Endothelial cell of umbilical vein (primary cell): ENCODE results near the gene FBXW11.

Experiments used
- CTCF ChIP-seq, 2 donors: IDR thresholded peaks; 1 replicate in 1 of 2; 2 replicates in 1 of 2; pipeline ENCODE4 v1.5.1; 2011; ENCODE audit warnings: low read length in 2 of 2, mild to moderate bottlenecking in 2 of 2, moderate library complexity in 2 of 2, control low read depth in 1 of 2, inconsistent platforms in 1 of 2, low read depth in 1 of 2; ENCODE audit not compliant: insufficient read depth in 1 of 2; ENCODE audit errors: extremely low read depth in 1 of 2
- EZH2 ChIP-seq: IDR thresholded peaks from 2 replicates; pipeline ENCODE4 v1.6.1; 2012; ENCODE audit warnings: borderline replicate concordance, low read depth, mild to moderate bottlenecking, moderate library complexity, low read length, inconsistent platforms; ENCODE audit not compliant: severe bottlenecking
- FOS ChIP-seq: IDR thresholded peaks from 2 replicates; pipeline ENCODE4 v1.6.1; 2011; ENCODE audit warnings: mild to moderate bottlenecking, low read length, moderate library complexity, borderline replicate concordance; ENCODE audit not compliant: insufficient read depth
- MAX ChIP-seq: IDR thresholded peaks from 2 replicates; pipeline ENCODE4 v1.6.1; 2011; ENCODE audit not compliant: insufficient read depth, insufficient read length
- MYC ChIP-seq: IDR thresholded peaks from one replicate; pipeline ENCODE4 v1.6.1; 2011; ENCODE audit warnings: mild to moderate bottlenecking, low read depth, low read length
- POLR2A ChIP-seq: IDR thresholded peaks from 2 replicates; pipeline ENCODE4 v1.6.1; 2012; ENCODE audit warnings: low read depth, mild to moderate bottlenecking, control low read depth, low read length
- POLR2AphosphoS5 ChIP-seq: IDR thresholded peaks from 2 replicates; pipeline ENCODE4 v1.6.1; 2012; ENCODE audit warnings: low read depth, mild to moderate bottlenecking, control low read depth, low read length, moderate library complexity; ENCODE audit not compliant: insufficient read depth

- TF ChIP-seq POLR2AphosphoS5 (no peak), CTCF (IDR thresholded peaks at IDR 0.05; ENCODE audit: extremely low read depth in 1 of 2, insufficient read depth in 1 of 2, low read depth in 1 of 2, low read length in 2 of 2) (no peak), POLR2A (no peak), EZH2 (no peak), MAX (no peak), MYC (no peak), FOS (no peak)
Measured at GRCh38 chr5:171966270-171966669, 40.2 kb downstream of the FBXW11 start.
